SKM-1 (cell line): Measurements from ENCODE around the gene TOM1L2.

Source experiments
- DNase-seq: peaks from one replicate; lab custom pipeline; 2025; ENCODE audit not compliant: unreplicated experiment; lab: John Stamatoyannopoulos, UW

TOM1L2 gene

DNA sequence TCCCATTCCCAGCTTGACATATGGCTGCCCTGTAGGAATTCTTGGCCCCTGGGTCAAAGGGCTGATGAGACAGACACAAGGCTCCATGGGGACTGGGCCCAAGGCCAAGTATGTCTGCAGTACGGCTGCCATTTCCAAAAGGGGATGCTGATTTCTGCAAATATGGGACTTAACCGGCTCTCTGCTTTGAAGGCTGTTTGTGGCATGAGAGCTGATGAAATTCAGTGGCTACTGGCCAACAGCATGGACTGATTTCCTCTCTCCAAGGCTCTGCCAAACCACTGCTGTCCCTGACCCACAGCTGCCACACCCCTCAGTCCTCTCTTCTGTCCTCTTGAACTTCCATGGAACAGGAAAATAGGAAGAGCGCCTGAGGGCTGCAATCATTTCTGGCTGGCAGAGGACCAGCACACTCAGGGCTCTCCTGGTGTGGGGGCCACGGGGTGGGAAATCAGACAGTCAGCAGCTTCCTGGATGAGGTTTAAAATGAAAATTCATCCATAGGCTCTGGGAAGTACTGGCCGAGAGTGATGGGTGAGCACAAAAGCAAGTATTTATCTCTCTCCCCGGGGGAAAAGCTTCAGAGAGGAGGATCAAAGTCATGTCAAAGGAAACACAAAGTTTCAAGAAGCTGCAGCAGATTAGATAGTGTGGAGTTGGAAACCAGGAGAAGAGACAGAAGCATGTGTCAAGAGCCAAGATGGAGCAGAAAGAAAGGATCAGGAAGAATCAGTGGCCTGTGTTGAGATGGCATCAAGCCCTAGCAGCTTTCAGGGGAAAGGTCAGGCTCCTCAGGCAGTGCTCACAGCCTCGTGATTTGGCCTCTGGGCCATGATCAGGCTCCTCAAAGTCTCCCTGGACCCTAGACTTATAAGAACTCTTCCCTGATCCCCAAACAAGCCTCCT, 71.3 kb downstream of the TOM1L2 start:
- DNase-seq = peak; percentile 62

DNA sequence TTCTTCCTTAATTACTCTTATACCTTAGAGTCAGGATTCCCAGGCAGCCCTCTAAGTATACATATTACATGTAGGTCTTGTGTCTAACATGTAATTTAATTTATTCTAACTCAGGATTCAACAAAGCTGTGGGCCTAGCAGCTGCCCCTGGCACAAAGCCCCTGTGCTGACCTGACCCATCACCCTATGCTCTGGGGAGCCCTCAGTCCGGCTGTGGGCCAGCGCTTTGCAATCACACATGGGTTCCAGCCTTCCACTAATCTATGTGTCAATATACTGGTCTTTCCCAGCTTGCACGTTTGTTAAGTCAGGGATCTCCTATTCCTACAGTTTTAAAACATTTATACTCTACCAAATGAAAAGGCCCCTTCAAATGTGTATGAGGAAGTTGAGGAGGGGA, 72.7 kb downstream of the TOM1L2 start:
- DNase-seq = no peak

DNA sequence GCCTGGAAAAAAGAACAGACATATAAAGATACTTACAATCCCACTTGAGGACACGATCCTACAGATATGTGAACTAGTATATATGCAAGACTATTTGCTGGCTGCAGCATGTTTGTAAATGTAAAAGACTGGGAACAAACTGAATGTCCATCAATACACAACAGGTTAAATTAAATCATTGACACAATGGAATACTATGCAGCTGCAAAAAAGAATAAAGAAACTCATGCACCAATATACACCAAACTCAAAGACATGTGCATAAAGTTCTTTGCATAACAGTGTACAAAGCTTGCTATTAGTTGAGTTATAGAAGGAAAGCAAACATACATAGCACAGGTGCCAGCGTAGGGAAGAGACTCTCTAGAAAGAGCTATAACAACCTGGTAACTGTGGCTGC, 73.5 kb downstream of the TOM1L2 start:
- DNase-seq = no peak

DNA sequence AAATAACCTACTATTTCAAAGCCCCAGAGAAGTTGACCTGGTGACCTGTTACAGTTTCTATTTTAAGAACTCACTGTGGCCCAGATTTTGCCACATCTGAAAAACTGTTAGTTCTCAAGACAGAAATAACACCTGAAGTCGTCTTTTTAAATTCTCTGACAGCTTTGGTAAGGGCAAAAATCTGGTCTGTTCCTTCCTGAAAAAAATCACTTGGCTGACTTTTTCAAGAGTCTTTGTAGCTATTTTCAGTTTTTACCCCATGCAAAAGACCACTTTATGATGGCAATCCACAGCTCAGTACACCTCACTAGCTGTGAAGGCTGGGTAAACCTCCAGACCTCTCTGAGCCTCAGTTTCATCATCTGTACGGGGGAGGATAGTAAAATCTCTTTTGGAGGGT, 74.8 kb downstream of the TOM1L2 start:
- no peak for DNase-seq

DNA sequence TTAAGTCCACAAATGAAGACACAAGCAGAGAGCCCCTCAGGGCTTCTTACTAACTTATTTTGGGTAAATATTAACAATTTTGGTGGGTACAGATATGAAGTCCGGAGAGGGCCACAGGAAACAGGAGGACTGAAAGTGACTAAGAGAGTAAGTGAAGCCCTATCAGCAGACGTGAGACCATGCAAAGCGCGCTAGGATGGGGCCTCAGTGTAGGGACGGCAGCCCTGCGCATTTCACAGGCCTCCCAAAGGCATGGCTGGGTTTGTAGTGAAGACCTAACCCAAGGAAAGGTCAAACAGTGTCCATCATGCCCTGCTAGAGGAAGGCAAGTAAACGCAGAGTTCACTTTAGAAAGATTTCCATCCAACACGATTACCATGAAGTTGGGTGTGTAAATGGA, 75.5 kb downstream of the TOM1L2 start:
- no peak for DNase-seq

DNA sequence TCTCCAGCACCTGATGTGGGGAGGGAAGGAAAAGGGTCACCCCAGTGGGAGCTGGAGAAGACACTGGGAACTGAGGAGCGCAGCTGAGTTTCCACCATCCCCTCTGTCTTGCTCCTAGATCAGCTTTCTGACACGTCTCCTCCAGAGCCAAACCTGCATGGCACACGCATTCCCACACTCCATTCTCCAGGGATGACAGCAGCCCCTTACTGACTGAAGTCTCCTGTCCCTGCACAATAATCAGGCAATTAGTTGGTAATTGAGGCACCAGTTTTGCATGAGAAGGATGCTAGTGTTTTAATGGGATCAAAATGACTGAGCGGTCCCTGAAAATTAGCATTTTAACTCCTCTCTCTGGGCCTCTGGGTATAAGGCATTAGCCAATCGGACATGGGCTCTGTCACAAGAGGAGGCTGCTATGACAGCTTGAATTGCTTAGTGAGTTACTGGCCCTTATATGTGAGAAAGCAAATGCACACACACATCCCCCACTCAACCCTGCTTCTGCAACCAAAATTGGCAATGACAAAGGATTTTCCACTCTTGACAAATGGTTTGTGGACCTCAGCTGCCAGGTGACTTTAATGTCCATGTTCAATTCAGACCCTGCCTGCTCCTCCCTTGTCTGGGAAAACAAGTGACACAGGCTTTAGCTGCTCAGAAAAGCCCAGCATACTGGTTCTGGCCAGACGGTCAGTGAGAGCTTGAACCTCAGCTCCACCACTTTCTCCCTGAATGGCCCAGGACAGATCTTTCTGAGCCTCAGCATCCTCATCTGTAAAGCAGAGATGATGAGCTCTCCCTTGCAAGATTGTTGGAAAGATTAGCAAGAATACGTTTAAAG, 78.2 kb downstream of the TOM1L2 start:
- no peak for DNase-seq

DNA sequence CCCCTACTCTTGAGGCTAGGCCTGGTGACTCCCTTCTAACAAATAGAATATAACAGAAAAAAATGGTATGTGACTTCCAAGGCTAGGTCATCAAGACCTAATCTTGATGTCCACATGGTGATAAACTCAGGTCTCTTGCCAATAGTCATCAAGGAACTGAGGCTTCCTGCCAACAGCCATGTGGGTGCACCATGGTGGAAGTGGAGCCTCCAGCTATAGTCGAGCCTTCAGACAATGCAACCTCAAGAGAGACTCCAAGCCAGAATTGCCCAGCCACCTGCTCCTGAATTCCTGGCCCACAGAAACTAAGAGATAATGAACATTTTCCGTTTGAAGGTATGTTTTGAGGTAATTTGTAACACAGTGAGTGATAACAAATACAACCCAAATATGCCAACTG, 79.5 kb downstream of the TOM1L2 start:
- no peak for DNase-seq

DNA sequence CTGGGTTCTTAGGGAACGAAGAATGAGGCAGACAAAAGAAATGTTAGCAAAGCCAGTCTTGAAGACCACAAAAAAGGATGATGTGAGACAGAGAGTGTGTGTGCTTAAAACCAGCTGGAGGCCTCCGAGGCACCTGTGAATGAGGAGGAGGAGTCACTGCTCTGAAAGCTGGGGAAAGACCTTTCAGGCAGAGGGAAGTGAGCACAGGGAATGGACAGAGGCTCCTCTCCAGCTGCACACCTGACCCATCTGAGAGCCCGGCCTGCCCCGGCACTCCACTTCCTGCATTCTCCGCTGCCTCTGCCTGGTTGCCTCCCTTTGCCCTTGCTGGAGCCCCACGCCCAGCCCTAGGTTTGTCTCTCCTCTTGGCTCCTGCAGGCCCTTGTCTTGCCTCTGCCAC, 80.2 kb downstream of the TOM1L2 start:
- no peak for DNase-seq

DNA sequence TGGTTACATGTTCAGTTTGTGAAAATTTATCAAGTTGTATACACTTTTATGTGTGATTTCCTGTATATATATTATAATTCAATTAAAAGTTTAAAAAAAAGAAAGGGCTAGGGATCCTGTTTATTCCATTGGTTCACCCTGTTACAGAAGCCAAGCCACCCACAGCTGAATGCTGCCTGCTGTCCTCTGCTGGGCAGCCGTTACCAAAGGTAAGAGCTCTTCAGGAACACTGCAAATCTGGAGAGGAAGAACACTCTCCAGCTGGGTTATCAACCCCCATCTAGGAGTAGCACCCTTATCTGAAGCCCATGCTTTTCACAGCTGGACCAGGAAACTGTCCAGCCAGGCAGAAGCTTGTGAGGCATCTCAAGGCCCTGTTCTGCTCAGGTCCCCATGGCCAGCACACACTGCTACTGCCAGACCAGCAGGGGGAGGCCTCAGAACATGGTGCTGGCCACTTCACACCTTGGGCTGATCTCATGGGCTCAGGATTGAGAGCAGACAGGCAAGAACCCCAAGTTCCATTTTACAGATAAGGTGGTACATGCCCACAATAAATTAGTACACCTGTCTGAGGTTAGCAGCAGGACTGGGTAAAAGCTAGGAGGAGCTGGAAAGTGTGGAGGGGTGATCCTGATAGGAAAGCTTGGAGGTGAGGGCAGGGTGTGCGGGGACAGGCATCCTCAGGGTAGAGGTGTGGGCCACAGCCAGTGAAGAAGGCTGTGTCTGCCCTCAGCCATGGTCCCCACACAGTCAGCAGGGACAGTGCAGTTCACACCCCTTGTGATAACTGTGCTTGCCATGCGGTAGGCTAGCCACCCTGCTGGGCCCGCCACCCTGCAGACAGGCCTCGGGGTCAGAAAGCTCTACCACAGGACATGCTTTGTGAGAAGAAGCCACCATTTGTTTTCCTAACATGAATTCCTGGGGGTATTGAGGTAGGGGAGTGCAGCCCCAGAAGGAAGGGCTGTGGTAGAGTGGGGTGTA, 81.1 kb downstream of the TOM1L2 start:
- DNase-seq = no peak

DNA sequence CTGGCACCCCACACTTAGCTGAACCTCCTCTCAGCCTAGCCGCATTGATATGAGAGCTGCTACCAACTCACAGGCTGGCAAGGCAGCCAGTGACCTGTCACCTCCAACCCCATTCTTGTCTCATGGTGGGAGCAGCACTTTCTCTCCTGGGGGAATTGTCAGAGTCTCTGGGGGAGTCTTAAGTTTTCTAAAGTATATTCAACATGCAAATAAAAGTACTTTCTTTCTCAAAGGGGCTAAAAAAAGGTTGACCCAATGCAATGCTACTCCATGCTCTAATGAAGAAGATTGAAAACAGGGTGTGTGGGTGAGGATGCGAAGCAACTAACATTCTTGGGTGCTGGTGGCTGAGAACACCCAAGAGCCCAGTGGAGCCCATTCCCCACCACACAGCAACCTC, 82.3 kb downstream of the TOM1L2 start:
- no peak for DNase-seq

DNA sequence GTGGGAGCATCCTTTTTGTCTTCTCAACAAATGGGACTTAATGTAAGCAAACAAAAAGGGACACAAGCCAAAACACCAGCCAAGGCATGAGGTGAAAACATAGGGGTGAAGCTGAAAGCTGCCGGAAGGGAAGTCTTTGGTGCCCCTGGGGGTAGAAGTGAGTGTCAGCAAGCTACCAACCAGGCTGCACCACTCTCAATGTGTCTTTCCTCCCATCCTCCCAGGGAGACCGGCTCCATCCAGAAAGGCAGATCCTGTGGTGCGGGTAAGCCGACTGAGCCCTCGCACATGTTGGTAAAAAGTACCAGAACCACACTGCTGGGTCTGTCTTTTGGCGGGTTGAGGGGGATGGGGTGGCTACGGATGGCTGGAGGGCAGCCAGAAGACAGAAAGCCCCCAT, 83.4 kb downstream of the TOM1L2 start:
- DNase-seq = no peak

DNA sequence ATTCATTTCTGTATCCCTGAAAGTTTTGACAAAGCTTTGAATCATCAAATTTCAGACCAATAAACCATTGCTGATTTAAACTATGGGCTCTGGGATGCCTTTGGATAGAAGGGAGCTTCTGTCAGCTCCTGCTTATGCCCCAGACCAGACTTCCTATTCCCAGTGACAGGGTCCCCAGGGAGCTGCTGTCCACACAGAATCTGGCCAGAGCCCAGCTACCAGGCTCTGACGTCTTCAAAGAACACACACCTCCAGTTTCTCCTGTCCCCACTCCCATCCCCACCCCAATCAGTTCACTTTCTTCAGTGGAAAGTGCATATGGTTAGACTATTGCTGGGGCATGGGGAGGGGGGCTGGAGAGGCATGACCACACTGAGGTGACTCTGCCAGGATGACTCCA, 83.8 kb downstream of the TOM1L2 start:
- DNase-seq = no peak

DNA sequence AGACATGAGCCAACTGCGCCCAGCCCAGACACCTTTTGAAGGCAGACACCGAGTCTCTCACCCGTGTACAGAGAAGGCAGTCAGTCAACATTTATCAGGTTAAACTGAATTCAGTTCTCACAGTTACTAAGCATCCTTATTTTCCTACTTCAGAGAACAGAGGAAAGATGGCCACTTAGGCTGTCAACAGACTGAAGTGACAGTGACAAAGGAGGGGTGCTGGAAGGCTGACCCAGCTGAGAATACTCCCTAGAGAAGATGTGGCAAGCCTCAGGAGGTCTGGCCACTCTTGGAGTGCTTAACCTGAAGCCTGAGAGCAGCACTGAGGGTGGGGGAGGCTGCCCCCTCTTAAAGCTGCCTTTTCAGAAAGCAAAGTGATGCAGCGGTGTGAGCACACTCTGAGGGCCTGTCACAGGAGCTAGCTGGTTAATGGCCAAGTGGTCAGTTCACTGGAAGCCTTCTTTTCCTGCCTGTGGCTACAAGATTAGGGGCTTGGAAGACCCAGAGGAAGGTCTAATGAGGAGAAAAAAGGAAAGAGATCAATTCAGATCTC, 84.4 kb downstream of the TOM1L2 start:
- DNase-seq = no peak

DNA sequence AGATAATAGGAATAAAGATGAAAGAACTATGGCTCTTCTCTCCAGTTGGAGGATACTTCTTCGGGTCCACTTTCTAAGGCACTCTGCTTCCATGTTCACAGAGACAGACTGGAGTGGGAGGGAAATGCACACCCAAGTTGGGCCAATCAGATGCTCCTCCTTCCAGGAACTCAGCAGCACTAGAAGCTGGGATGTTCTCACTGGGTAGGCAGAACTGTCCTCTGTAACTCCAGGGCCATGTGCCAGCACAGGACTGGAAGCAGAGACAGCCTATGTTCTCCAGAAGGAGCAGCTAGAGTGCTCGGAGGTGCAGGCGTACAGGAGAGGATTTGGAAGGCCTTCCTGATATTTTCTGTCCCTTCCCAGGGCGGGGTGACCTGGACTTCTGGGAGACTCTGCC, 85.5 kb downstream of the TOM1L2 start:
- no peak for DNase-seq

DNA sequence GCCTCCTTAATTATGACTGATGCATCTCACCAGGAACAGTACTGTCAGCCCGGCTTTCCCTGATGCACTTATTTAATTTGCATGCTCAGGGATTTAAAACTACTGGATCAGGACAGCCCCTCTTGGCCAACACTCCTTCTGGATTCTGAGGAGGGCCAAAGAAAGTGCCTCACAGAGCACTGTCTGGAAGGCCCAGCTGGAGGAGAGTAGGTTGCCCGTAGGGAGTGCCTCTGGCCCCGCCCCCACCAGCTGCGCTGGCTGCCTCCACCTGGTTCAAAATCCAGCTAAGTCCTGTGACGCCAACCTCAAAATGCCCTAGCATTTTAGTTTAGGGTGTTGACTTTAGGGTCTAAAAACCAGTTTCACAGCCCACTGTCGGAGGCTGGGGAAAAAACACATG, 86.0 kb downstream of the TOM1L2 start:
- DNase-seq = no peak

DNA sequence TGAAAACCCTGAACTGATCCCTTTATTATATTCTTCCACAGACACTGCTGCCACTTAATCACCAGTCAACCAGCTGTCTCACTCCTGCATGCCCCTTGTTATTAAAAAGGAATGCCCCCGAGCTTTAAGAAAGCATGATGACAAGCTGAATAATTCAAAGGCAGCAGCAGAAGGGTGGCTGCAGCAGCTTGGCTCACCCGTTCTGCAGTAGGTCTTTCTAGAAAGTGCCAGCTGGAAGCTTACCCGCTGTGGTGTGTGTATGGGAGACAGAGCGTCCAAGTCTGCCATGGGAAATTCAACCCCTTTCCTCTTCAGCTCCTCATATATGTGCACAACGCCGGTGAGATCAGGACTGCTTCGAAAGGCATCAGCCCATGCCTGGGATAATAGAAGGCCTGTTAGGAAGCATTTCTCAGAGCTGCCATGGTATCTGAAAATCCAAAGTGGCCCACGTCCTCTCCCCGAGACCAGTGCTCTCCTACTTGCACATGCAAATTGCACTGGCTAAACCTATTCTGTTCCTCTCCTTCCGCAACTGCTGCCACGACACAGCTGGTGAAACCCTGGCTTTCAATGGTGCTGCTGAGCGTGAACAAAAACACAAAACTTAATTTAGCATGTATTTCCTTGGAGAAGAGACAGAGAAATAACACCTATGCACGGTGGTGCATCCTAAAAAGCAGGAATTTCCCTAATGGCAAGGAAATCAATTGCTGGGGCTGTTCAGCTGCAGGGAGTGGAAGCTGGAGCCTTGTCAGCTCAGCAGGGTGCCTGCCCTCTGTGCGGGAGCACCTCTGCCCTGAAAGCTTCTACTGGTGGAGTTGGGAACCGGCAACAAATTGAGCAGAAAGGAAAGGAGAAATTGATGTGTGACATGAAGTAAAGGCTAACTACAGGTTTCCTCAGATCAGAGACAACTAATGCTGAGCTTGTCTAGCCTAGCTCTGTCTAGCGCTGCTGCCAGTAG, 87.5 kb downstream of the TOM1L2 start:
- DNase-seq = no peak

DNA sequence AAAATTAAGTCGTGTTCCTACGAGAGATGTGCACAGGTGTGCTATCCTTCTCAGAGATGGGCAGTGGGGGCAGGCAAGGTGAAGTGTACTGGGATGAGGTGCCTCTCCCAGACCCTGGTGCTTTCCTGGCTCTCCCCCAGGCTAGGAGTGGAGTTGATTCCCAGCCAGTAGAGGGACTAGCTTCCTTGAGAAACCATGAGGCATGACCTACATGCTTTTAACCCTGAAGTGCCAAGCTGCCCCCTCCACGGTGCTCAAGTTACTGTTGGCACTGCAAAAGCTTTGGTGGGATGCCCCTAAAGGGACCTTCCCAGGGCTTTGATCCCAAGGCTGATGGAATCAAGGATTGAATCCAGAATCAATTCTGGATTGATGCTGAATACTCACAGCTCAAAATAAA, 88.4 kb downstream of the TOM1L2 start:
- no peak for DNase-seq

DNA sequence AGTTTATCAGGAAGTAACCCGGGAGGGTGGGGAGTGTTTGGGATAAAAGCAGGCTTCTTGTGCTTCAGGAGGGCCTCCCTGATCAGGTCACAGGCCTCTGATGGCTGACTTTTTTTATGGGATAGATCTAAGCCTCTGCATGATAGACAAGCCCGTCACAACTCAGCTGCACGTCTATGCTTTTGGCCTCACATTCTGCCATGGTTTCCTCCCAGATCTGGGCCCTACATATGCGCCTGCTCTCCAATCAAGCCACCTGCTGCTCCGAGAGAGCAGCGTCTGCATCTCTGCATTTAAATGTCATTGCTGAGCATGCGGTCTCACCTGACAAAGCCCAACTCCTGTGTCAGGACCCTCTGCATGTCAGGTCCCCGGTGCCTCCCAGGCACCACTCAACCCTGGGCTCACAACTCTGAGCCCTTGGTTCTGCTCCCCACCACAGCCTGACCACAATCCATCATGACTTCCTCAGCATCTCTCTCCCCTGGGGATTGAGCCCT, 90.1 kb downstream of the TOM1L2 start:
- DNase-seq = no peak

DNA sequence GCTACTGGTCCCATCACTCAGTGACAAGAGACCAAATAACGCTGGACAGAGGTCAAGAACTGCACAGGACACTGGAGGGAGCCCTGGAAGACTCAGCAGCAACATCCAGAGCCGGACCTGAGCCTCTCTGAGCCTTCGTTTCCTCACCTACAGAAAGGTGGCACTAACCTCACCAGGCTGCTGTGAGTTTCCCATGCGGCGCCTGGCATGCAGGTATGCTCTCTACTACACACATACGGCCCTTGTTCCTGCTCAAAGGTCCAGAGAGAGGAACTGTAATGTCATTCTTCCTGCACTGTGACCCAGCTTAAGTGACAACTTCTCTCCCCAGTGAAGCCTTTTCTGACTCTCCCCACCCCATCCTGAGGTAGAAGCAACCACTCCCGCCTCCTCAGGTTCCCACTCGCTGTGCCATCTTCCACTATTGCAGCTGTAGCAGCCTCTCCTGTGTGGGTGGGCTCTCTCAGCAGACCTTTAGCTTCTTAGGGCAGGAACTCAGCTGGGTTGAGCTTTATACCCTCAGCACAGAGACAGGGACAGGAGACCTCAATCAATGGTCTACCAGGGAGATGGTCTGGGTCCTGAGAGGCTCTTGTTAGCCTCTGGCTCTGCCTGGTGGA, 91.5 kb downstream of the TOM1L2 start:
- DNase-seq = no peak
